SK-N-SH (cell line): ENCODE measurements around the gene C1orf174. TPM values are rescaled to one million over a fixed set of nuclear protein-coding genes. Genes with fewer than 3 reads are reported as not detected.

Experiments used
- CTCF ChIA-PET: fragments of 300-600, 350-600 bp; formaldehyde crosslinking; extraction: SDS; loops from one replicate; lab custom pipeline; 2021; lab: Yijun Ruan, JAX
- POLR2A ChIA-PET: fragments of 350-600 bp; sonication (Branson Sonifier 250); formaldehyde crosslinking; extraction: SDS; loops from one replicate; lab custom pipeline; 2020; ENCODE audit warnings: antibody characterized with exemption, inconsistent platforms; lab: Yijun Ruan, JAX
- DNase-seq: peaks from one replicate; pipeline ENCODE4 v3.0.0; 2012
- H2AFZ ChIP-seq: fragments of 200-600 bp; sonication (generic); 2 replicates; pipeline ENCODE4 v1.8.1; 2016; ENCODE audit warnings: antibody characterized with exemption, mild to moderate bottlenecking, low read depth
- H3F3A ChIP-seq: fragments of 200-600 bp; sonication (generic); replicated peaks from 2 replicates; pipeline ENCODE3; 2016; ENCODE audit warnings: antibody characterized with exemption, mild to moderate bottlenecking; ENCODE audit not compliant: insufficient read depth
- H3K27ac ChIP-seq, 2 experiments: fragments of 200-500 bp in 1 of 2; fragments of 200-600 bp in 1 of 2; sonication (Bioruptor generic) in 1 of 2; sonication (generic), shearing (Covaris generic) in 1 of 2; 2 replicates each; pipeline versions ENCODE4 v1.5.1 to v1.6.1; 2014 to 2016; ENCODE audit warnings: low read depth in 2 of 2, inconsistent platforms in 1 of 2, low read length in 1 of 2, mild to moderate bottlenecking in 1 of 2, mixed read lengths in 1 of 2
- H3K27me3 ChIP-seq: fragments of 200-600 bp; sonication (generic), shearing (Covaris generic); 2 replicates; pipeline ENCODE4 v1.6.1; 2016; ENCODE audit warnings: mixed run types; ENCODE audit not compliant: insufficient read depth
- H3K36me3 ChIP-seq, 2 experiments: fragments of 200-500 bp in 1 of 2; fragments of 200-600 bp in 1 of 2; sonication (Bioruptor generic) in 1 of 2; sonication (generic) in 1 of 2; replicated peaks in 1 of 2; 2 replicates each; pipeline versions ENCODE3 to v1.5.1; 2014 to 2016; ENCODE audit warnings: low read length in 1 of 2, mild to moderate bottlenecking in 1 of 2; ENCODE audit not compliant: insufficient read depth in 2 of 2, control insufficient read depth in 1 of 2
- H3K4me1 ChIP-seq, 2 experiments: fragments of 200-500 bp in 1 of 2; fragments of 200-600 bp in 1 of 2; sonication (Bioruptor generic) in 1 of 2; sonication (generic), shearing (Covaris generic) in 1 of 2; 2 replicates each; pipeline versions ENCODE4 v1.5.1 to v1.6.1; 2014 to 2016; ENCODE audit warnings: low read depth in 1 of 2, low read length in 1 of 2, mixed run types in 1 of 2; ENCODE audit not compliant: insufficient read depth in 2 of 2, control insufficient read depth in 1 of 2
- H3K4me2 ChIP-seq: fragments of 200-600 bp; sonication (generic), shearing (Covaris generic); 2 replicates; pipeline ENCODE4 v1.6.1; 2017; ENCODE audit warnings: mixed run types
- H3K4me3 ChIP-seq, 2 experiments: fragments of 200-500 bp in 1 of 2; fragments of 200-600 bp in 1 of 2; sonication (Bioruptor generic) in 1 of 2; sonication (generic), shearing (Covaris generic) in 1 of 2; 2 replicates each; pipeline versions ENCODE4 v1.5.1 to v1.8.1; 2014 to 2016; ENCODE audit warnings: low read depth in 2 of 2, inconsistent platforms in 1 of 2, low read length in 1 of 2, mild to moderate bottlenecking in 1 of 2, mixed read lengths in 1 of 2, moderate library complexity in 1 of 2
- H3K79me2 ChIP-seq: fragments of 200-600 bp; sonication (generic); 2 replicates; pipeline ENCODE4 v1.8.1; 2017; ENCODE audit warnings: mild to moderate bottlenecking; ENCODE audit not compliant: insufficient read depth
- H3K9ac ChIP-seq: fragments of 200-600 bp; sonication (generic); 2 replicates; pipeline ENCODE4 v1.6.1; 2017; ENCODE audit warnings: mixed run types
- H3K9me2 ChIP-seq: fragments of 200-600 bp; sonication (generic); 2 replicates; pipeline ENCODE4 v1.6.1; 2017; ENCODE audit warnings: mixed run types
- H3K9me3 ChIP-seq: fragments of 200-600 bp; sonication (generic); 2 replicates; pipeline ENCODE4 v1.6.1; 2017; ENCODE audit warnings: mixed run types, mild to moderate bottlenecking, moderate library complexity
- H4K20me1 ChIP-seq: fragments of 200-600 bp; sonication (generic); 2 replicates; pipeline ENCODE4 v1.6.1; 2017; ENCODE audit warnings: mild to moderate bottlenecking, mixed run types; ENCODE audit not compliant: insufficient read depth
- CHD2 ChIP-seq: fragments of 150-350 bp; IDR thresholded peaks from 2 replicates; pipeline ENCODE4 v1.6.1; 2018; ENCODE audit warnings: low read length; ENCODE audit not compliant: partially characterized antibody
- EP300 ChIP-seq, 2 experiments: IDR thresholded peaks; 2 replicates each; pipeline versions ENCODE4 v1.4.0 to v1.6.1; 2012; ENCODE audit warnings: borderline replicate concordance in 1 of 2, low read depth in 1 of 2, low read length in 1 of 2
- EZH2phosphoT487 ChIP-seq: fragments of 200-600 bp; sonication (generic); IDR thresholded peaks from 2 replicates; pipeline ENCODE4 v1.6.1; 2017; ENCODE audit warnings: low read depth, mixed run types, mild to moderate bottlenecking, antibody characterized with exemption, moderate library complexity, borderline replicate concordance
- FOSL2 ChIP-seq: IDR thresholded peaks from 2 replicates; pipeline ENCODE4 v1.4.0; 2012; ENCODE audit warnings: low read depth, mild to moderate bottlenecking, moderate library complexity, borderline replicate concordance
- IRF3 ChIP-seq: fragments of 150-350 bp; IDR thresholded peaks from 2 replicates; pipeline ENCODE4 v1.6.1; 2016; ENCODE audit warnings: mild to moderate bottlenecking, low read depth, low read length
- JUND ChIP-seq: IDR thresholded peaks from 2 replicates; pipeline ENCODE4 v1.4.0; 2012
- MAX ChIP-seq: IDR thresholded peaks from 2 replicates; pipeline ENCODE4 v1.4.0; 2012; ENCODE audit warnings: low read depth
- NFIC ChIP-seq: IDR thresholded peaks from 2 replicates; pipeline ENCODE4 v1.4.0; 2012; ENCODE audit warnings: borderline replicate concordance
- POLR2AphosphoS5 ChIP-seq: IDR thresholded peaks from 2 replicates; pipeline ENCODE4 v1.6.1; 2012; ENCODE audit warnings: low read depth, low read length
- RCOR1 ChIP-seq: fragments of 150-350 bp; IDR thresholded peaks from 2 replicates; pipeline ENCODE4 v1.6.1; 2017; ENCODE audit warnings: antibody characterized with exemption, low read length
- RFX5 ChIP-seq: IDR thresholded peaks from 2 replicates; pipeline ENCODE4 v1.6.1; 2012; ENCODE audit warnings: mild to moderate bottlenecking, improper control_type of control experiment, low read length
- RXRA ChIP-seq: IDR thresholded peaks from 2 replicates; pipeline ENCODE4 v1.4.0; 2012; ENCODE audit warnings: low read depth, mild to moderate bottlenecking, borderline replicate concordance
- SIN3A ChIP-seq: IDR thresholded peaks from 2 replicates; pipeline ENCODE4 v1.6.1; 2012; ENCODE audit warnings: low read depth, mild to moderate bottlenecking, low read length, moderate library complexity, borderline replicate concordance
- TCF12 ChIP-seq: IDR thresholded peaks from 2 replicates; pipeline ENCODE4 v1.4.0; 2012
- TEAD4 ChIP-seq: IDR thresholded peaks from 2 replicates; pipeline ENCODE4 v1.4.0; 2012; ENCODE audit warnings: mild to moderate bottlenecking, borderline replicate concordance; ENCODE audit not compliant: insufficient read depth
- USF1 ChIP-seq: IDR thresholded peaks from 2 replicates; pipeline ENCODE4 v1.4.0; 2012; ENCODE audit warnings: low read depth, borderline replicate concordance
- USF2 ChIP-seq: fragments of 150-350 bp; IDR thresholded peaks from 2 replicates; pipeline ENCODE4 v1.6.1; 2017; ENCODE audit warnings: antibody characterized with exemption, low read length, low read depth, borderline replicate concordance
- YY1 ChIP-seq: IDR thresholded peaks from 2 replicates; pipeline ENCODE4 v1.4.0; 2012; ENCODE audit warnings: low read depth, mild to moderate bottlenecking
- ZBTB33 ChIP-seq: IDR thresholded peaks from 2 replicates; pipeline ENCODE4 v1.4.0; 2012; ENCODE audit warnings: low read depth, borderline replicate concordance
- WGBS: methylation state at CpG from one replicate; pipeline ENCODE4 v1.1.6; 2017; ENCODE audit warnings: low lambda C conversion rate; 5-methylcytosine and 5-hydroxymethylcytosine counted together
- polyA plus RNA-seq, 3 experiments: library from polyadenylated mRNA; depleted of rRNA; stranded (reverse); fragments of >200 nt; gene quantifications; 2 replicates each; pipeline ENCODE4 v1.2.3, GENCODE V29; 2012

Gene C1orf174
- polyA plus RNA-seq, 1 of the 3 experiments (the other 2 are of a cell fraction) = 21.4 TPM

- Histone ChIP-seq H3K4me2 (no peak overlapping the region), H3K27me3 (no peaks in the 10 kb centered on the region), H3F3A (no peaks in the 10 kb centered on the region), H3K27ac (no peak overlapping the region), H3K9me2 (no peaks in the 10 kb centered on the region), H2AFZ (no peak overlapping the region), H3K4me1 (no peaks in the 10 kb centered on the region), H3K4me3 (no peak overlapping the region), H3K79me2 (no peaks in the 10 kb centered on the region), H3K9ac (no peak overlapping the region), H4K20me1 (no peaks in the 10 kb centered on the region), H3K36me3 (no peaks in the 10 kb centered on the region), H3K9me3 (no peaks in the 10 kb centered on the region)
- 44% methylated on average over 18 of the region's 22 CpGs for WGBS
- CTCF ChIA-PET = no interaction called here
- POLR2A ChIA-PET = no interaction called here
- TF ChIP-seq RXRA (no peak), EP300 (IDR thresholded peaks at IDR 0.05; ENCODE audit: borderline replicate concordance in 1 of 2, low read depth in 1 of 2, low read length in 1 of 2) (no peak), SIN3A (no peak), USF1 (no peak), MAX (no peak), YY1 (no peak), EZH2phosphoT487 (no peak), ZBTB33 (no peak), USF2 (no peak), FOSL2 (no peak), JUND (no peak), RCOR1 (no peak), IRF3 (no peak), RFX5 (no peak), POLR2AphosphoS5 (no peak), NFIC (no peak), TCF12 (no peak), TEAD4 (no peak), CHD2 (no peak)
- DNase-seq = no peak
Observed at GRCh38 chr1:3945916-3946840, 46.1 kb upstream of the C1orf174 start.
